GM19099 (cell line): Measurements from ENCODE around the gene SIGLEC11.
A peak's percentile ranks its signal among the peaks of the same experiment; 100 is the strongest.

Source experiments
- POLR2A ChIP-seq: IDR thresholded peaks from 3 replicates; pipeline ENCODE4 v1.6.1; 2011; ENCODE audit warnings: low read depth; ENCODE audit not compliant: insufficient read length; ENCODE audit errors: extremely low read depth

Gene SIGLEC11

GRCh38 chr19:49923055-49924003 lies 37.6 kb downstream of the SIGLEC11 start:
- TF ChIP-seq POLR2A = no peak

DNA sequence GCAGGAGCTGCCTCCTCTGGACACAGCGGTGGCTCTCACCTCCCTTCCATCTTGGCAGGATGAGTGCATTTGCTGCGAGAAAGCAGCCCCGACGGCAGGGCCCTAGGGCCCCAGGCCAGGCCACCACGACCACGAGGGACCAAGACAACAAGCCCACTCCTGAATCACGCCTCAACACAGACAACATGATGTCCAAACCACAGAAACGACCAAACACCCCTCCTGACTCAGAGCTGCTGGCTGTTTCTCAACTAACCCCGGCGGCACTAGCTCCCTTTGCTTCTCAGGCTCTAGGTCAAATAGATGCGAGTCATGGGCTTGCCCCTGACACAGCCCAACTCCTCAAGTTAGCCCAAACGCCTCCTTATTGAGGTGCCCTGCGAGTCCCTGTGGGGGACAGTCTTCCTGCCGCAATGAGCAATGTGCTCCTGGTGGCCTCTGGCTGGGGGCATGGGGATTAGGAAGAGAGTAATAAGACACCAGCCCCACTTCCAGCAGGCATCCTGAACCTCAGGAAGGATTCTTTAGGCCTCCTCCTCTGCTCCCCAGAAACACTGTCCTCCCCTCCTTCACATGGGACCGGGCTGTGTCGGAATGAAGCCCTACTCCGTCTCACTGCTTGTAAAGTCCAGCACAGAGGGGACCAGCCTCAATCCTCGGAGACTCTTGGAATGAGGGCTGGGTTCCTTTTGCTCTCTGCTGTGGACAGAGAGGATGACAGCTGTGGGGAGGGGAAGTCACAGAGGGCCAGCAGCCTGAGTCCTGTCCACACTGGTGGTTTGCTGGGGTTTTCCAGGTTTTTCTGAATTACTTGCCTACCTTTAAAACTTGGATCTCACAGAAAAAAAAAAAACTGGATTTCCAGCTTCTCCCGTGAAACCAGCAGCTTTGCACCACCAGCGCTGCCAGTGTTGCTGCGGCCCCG lies 38.8 kb downstream of the SIGLEC11 start:
- peak; percentile 20 for TF ChIP-seq POLR2A

DNA sequence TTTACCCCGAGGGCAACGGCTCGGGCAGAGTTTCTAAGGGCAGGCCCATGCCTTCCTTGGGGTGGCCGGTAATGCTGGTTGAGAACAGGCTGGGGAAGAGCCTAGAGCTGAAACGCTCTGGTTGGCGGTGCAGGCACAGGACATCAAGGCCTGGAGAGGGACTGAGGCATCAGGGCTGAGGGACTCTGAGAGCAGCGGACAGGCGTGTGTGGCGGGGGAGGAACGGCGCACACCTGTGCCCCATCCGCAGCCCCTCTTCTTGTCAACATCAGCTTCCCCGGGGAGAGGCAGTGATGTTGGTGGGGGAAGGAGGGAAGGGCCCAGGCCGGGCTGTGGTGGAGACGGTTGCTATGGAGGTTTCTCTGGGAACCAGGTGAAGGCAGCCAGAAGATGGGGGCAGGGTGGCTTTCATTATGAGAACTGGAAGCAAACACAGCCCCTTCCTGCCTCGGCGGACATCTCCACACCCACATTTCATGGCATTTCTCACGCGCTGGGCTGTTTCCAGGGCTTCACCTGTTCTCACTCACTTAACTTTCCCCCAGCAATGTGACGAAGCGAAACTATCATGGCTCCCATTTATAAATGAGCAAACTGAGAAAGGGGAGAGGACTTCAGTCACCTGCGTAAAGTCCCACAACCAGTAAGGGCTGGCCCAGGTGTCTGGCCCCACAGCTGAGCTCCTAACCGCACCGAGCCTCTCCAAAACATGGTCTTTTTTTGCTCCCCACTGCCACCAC lies 40.2 kb downstream of the SIGLEC11 start:
- TF ChIP-seq POLR2A = no peak

- TF ChIP-seq POLR2A = no peak
Measured at GRCh38 chr19:49918089-49918488, 42.9 kb downstream of the SIGLEC11 start.

DNA sequence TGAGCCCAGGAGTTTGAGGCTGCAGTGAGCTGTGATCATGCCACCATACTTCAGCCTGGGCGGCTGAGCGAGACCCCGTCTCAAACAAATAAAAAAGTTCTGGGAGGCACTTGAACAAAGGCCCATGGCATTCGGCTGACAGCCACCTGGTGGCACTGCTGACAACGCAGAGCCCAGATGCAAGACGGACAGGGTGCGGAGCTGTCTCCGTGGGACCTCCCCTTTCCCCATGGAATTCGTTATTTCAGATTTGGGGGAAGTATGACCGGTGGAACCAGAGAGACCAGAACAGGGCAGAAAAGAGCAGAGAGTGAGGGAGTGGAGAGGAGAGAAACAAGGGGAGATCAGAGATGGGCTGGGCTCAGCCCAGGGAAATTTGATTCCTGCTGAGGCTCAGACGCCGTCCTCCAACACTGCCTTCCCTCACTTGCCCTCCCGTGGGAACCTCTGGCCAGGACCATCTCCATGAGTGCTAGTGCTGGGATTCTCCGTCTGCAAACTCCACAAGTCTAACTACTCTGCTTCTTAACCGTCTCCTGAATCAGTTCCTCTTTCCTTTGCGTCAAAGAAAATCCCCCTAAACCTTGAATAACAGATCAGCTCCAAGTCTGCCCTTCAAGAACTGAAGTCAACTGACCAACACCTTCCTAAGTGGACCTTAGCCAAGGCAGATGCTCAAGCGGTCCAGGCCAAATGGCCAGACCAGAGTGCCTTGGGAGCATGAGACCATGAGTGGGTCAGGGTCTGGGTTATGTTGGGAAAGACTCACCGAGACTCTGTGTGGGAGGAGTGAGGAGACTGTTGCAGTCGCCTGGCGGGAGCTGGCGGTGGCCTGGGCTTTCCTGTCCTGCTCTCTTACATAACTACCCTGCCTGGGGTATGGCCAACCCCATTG lies 43.9 kb downstream of the SIGLEC11 start:
- peak; percentile 21 for TF ChIP-seq POLR2A

- TF ChIP-seq POLR2A = no peak
Measured at GRCh38 chr19:49915271-49915670, 45.7 kb downstream of the SIGLEC11 start.

- TF ChIP-seq POLR2A = no peak
Measured at GRCh38 chr19:49913720-49914119, 47.3 kb downstream of the SIGLEC11 start.

- no peak for TF ChIP-seq POLR2A
Measured at GRCh38 chr19:49912965-49913685, 47.8 kb downstream of the SIGLEC11 start.

GRCh38 chr19:49911381-49912145 lies 49.4 kb downstream of the SIGLEC11 start:
- no peak for TF ChIP-seq POLR2A

GRCh38 chr19:49910179-49910578 lies 50.8 kb downstream of the SIGLEC11 start:
- TF ChIP-seq POLR2A = peak; percentile 27

- TF ChIP-seq POLR2A = no peak
Measured at GRCh38 chr19:49908480-49909420, 52.2 kb downstream of the SIGLEC11 start.

- no peak for TF ChIP-seq POLR2A
Measured at GRCh38 chr19:49907745-49908446, 53.1 kb downstream of the SIGLEC11 start.
